DND-41 (cell line): Measurements from ENCODE around the gene ZNF222.

Experiments
- CTCF ChIP-seq: IDR thresholded peaks from 2 replicates; pipeline ENCODE4 v1.5.1; 2012; ENCODE audit warnings: borderline replicate concordance, low read length, moderate library complexity, mild to moderate bottlenecking; ENCODE audit not compliant: poor library complexity, severe bottlenecking; ENCODE audit errors: extremely low read depth
- EZH2 ChIP-seq: IDR thresholded peaks from 3 replicates; pipeline ENCODE4 v1.6.1; 2012; ENCODE audit warnings: borderline replicate concordance, low read depth, mild to moderate bottlenecking, moderate library complexity, low read length, inconsistent platforms; ENCODE audit not compliant: severe bottlenecking

- TF ChIP-seq EZH2 (no peak), CTCF (no peak)
Observed at GRCh38 chr19:44042147-44042546, 17.0 kb downstream of the ZNF222 start.
